Activated CD8-positive, alpha-beta memory T cell treated with anti-CD3 and anti-CD28 coated beads for 48 hours (primary cell): ENCODE measurements around the gene KCTD15.

Experiments used
- DNase-seq, 3 experiments: peaks; one replicate each; pipeline ENCODE4 v3.0.0-alpha.2; 2020; ENCODE audit warnings: low read depth in 2 of 3, low spot score in 2 of 3

The KCTD15 gene

GRCh38 chr19:33845498-33845897, 48.8 kb downstream of the KCTD15 start:
- DNase-seq = no peak

- DNase-seq = no peak
These were observed 53.0 kb downstream of the KCTD15 start for GRCh38 chr19:33849551-33850147.

- DNase-seq = no peak
These were observed 62.3 kb downstream of the KCTD15 start for GRCh38 chr19:33859016-33859415.

GRCh38 chr19:33860312-33861090, 63.8 kb downstream of the KCTD15 start:
- no peak for DNase-seq

GRCh38 chr19:33861950-33862349, 65.3 kb downstream of the KCTD15 start:
- no peak for DNase-seq

- no peak for DNase-seq
These were observed 66.3 kb downstream of the KCTD15 start for GRCh38 chr19:33862981-33863380.

GRCh38 chr19:33863436-33863835, 66.8 kb downstream of the KCTD15 start:
- DNase-seq = no peak

- no peak for DNase-seq
These were observed 67.7 kb downstream of the KCTD15 start for GRCh38 chr19:33864311-33864850.

GRCh38 chr19:33865306-33865705, 68.6 kb downstream of the KCTD15 start:
- no peak for DNase-seq
